ENCODE data around the gene ZNF746.
"Not testable (repeated sequence)": the region's sequence is repeated elsewhere in the genome, so short reads cannot be mapped to it uniquely, and the experiment has no call there.

Gene ZNF746

GRCh38 chr7:149501651-149502050 is 4.0 kb upstream of the ZNF746 start:
- Histone ChIP-seq H3K4me1 (ENCODE audit: control insufficient read depth, insufficient read depth, low read length) (no peaks in the 10 kb centered on the region), H3K9ac (ENCODE audit: low read depth, low read length) (no peak overlapping the region), H3K27me3 (ENCODE audit: control insufficient read depth, insufficient read depth, low read length) (peaks cover 8% of the 10 kb centered on the region), H3K36me3 (ENCODE audit: control insufficient read depth, insufficient read depth, low read length) (no peaks in the 10 kb centered on the region), H3K9me3 (ENCODE audit: control insufficient read depth, insufficient read depth, low read length) (no peaks in the 10 kb centered on the region), H3K4me3 (ENCODE audit: low read depth, low read length) (no peak overlapping the region)

DNA sequence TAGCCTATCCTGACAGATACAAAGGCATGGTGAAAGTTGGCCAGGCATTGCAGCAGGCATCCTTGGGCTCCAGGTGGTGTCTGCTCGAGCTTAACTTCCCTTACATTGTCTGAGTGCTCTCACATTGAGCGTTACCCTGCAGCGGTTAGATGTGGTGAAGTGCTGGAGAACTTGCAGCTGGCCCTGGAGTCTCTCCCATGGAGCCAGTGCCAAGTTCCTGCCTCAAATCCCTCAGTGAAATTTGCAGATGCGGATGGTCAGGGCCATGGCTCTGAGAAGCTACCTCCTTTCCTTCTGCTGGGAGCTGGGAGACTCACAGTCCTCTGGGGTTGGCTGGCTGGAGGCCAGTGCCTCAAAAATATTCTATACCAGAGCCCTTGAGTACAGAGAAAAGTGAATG is 3.3 kb upstream of the ZNF746 start:
- H3K9me3 ChIP-seq (ENCODE audit: control insufficient read depth, insufficient read depth, low read length), result no peaks in the 10 kb centered on the region
- no peaks in the 10 kb centered on the region for H3K36me3 ChIP-seq (ENCODE audit: control insufficient read depth, insufficient read depth, low read length)
- H3K27me3 ChIP-seq (ENCODE audit: control insufficient read depth, insufficient read depth, low read length), result peaks cover 8% of the 10 kb centered on the region
- no peak overlapping the region for H3K4me3 ChIP-seq (ENCODE audit: low read depth, low read length)
- no peak overlapping the region for H3K9ac ChIP-seq (ENCODE audit: low read depth, low read length)
- H3K4me1 ChIP-seq (ENCODE audit: control insufficient read depth, insufficient read depth, low read length), result no peaks in the 10 kb centered on the region

GRCh38 chr7:149500201-149500600 is 2.6 kb upstream of the ZNF746 start:
- H3K36me3 ChIP-seq (ENCODE audit: control insufficient read depth, insufficient read depth, low read length), result no peaks in the 10 kb centered on the region

GRCh38 chr7:149498811-149499210 is 1.2 kb upstream of the ZNF746 start:
- no peak overlapping the region for H3K4me3 ChIP-seq (ENCODE audit: low read depth, low read length)
- no peaks in the 10 kb centered on the region for H3K36me3 ChIP-seq (ENCODE audit: control insufficient read depth, insufficient read depth, low read length)
- H3K9ac ChIP-seq (ENCODE audit: low read depth, low read length), result no peak overlapping the region
- no peaks in the 10 kb centered on the region for H3K4me1 ChIP-seq (ENCODE audit: control insufficient read depth, insufficient read depth, low read length)
- no peaks in the 10 kb centered on the region for H3K9me3 ChIP-seq (ENCODE audit: control insufficient read depth, insufficient read depth, low read length)
- H3K27me3 ChIP-seq (ENCODE audit: control insufficient read depth, insufficient read depth, low read length), result peaks cover 6% of the 10 kb centered on the region

More at GRCh38 chr7:149500201-149500600, 2.6 kb upstream of the ZNF746 start:
- Histone ChIP-seq H3K27me3 (ENCODE audit: control insufficient read depth, insufficient read depth, low read length) (peaks cover 8% of the 10 kb centered on the region), H3K9me3 (ENCODE audit: control insufficient read depth, insufficient read depth, low read length) (no peaks in the 10 kb centered on the region), H3K4me3 (ENCODE audit: low read depth, low read length) (no peak overlapping the region), H3K4me1 (ENCODE audit: control insufficient read depth, insufficient read depth, low read length) (no peaks in the 10 kb centered on the region), H3K9ac (ENCODE audit: low read depth, low read length) (no peak overlapping the region)

- H3K9me3 ChIP-seq (ENCODE audit: control insufficient read depth, insufficient read depth, low read length), result no peaks in the 10 kb centered on the region
- H3K4me1 ChIP-seq (ENCODE audit: control insufficient read depth, insufficient read depth, low read length), result no peaks in the 10 kb centered on the region
- H3K9ac ChIP-seq (ENCODE audit: low read depth, low read length), result peak overlapping the region; percentile 47
- H3K27me3 ChIP-seq (ENCODE audit: control insufficient read depth, insufficient read depth, low read length), result peaks cover 6% of the 10 kb centered on the region
- peaks cover 9% of the 10 kb centered on the region for H3K36me3 ChIP-seq (ENCODE audit: control insufficient read depth, insufficient read depth, low read length)
- H3K4me3 ChIP-seq (ENCODE audit: low read depth, low read length), result peak overlapping the region; percentile 65
Measured at GRCh38 chr7:149496642-149497391, 792 bp downstream of the ZNF746 start.

DNA sequence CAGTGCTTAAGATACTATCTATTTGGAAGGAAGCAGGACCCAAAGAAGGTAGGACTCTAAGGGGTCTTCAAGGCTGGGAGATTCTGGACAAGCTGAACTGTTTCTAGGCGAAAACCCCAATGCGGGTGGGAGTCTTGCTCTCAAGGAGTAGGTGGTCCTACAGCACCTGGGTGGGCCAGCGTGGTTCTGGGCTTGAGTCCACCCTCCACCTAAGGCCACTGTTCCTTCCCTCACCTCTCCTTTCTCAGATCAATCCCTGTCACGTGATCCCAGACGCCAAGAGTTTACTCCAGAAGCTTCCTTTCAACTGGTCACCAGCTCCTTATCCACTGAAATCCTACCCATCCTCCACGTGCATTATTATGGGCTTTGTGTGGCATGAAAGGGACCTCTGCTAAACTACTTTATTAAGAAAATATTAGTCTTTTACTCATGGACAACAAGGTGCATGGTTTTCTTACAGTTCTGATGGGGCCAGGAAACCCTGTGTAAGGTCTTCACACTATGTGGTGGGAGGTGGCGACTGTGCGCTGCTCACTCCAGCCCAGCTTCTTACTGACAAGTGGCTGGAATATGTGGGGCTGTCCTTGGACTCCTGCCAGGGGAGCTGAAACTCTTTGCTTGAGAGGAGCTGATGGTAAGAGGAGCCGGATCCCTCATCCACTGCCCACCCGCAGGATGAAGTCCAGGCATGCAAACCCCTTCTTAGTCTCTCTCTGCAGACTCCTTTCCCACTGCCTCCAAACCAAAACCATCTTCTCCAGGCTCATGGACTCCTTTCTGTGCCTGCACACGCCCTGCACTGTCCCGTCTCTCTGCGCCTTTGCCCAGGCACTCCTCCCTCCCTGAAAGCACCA is 1.6 kb downstream of the ZNF746 start:
- H3K36me3 ChIP-seq (ENCODE audit: control insufficient read depth, insufficient read depth, low read length), result peaks cover 16% of the 10 kb centered on the region
- H3K4me3 ChIP-seq (ENCODE audit: low read depth, low read length), result no peak overlapping the region
- H3K9ac ChIP-seq (ENCODE audit: low read depth, low read length), result peak overlapping the region; percentile 47
- H3K4me1 ChIP-seq (ENCODE audit: control insufficient read depth, insufficient read depth, low read length), result no peaks in the 10 kb centered on the region
- H3K27me3 ChIP-seq (ENCODE audit: control insufficient read depth, insufficient read depth, low read length), result peaks cover 6% of the 10 kb centered on the region
- no peaks in the 10 kb centered on the region for H3K9me3 ChIP-seq (ENCODE audit: control insufficient read depth, insufficient read depth, low read length)

GRCh38 chr7:149494738-149495368 is 2.8 kb downstream of the ZNF746 start:
- no peaks in the 10 kb centered on the region for H3K9me3 ChIP-seq (ENCODE audit: control insufficient read depth, insufficient read depth, low read length)
- peaks cover 4% of the 10 kb centered on the region for H3K27me3 ChIP-seq (ENCODE audit: control insufficient read depth, insufficient read depth, low read length)
- H3K9ac ChIP-seq (ENCODE audit: low read depth, low read length), result no peak overlapping the region
- H3K4me3 ChIP-seq (ENCODE audit: low read depth, low read length), result no peak overlapping the region
- H3K36me3 ChIP-seq (ENCODE audit: control insufficient read depth, insufficient read depth, low read length), result peaks cover 21% of the 10 kb centered on the region
- no peaks in the 10 kb centered on the region for H3K4me1 ChIP-seq (ENCODE audit: control insufficient read depth, insufficient read depth, low read length)

DNA sequence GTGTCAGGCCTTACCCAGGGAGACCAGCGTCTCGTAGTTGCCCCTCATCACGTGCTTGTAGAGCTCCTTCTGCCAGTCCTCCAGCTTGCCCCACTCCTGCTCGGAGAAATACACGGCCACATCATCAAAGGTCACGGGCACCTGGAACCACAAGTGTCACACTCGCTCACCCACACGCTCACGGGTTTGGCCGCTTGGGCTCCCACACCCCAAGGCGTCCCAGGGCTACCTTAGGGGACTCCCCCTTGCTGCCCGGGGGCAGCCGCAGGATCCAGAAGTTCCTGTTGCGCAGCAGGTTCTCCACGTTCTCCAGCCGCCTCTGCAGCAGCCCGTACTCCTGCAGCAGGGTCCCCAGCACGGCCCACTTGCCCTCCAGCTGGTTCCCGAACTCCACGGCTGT is 3.6 kb downstream of the ZNF746 start:
- not testable (repeated sequence) for H3K27me3 ChIP-seq (ENCODE audit: control insufficient read depth, insufficient read depth, low read length); H3K4me1 ChIP-seq (ENCODE audit: control insufficient read depth, insufficient read depth, low read length); H3K9me3 ChIP-seq (ENCODE audit: control insufficient read depth, insufficient read depth, low read length); H3K9ac ChIP-seq (ENCODE audit: low read depth, low read length); H3K4me3 ChIP-seq (ENCODE audit: low read depth, low read length)
- H3K36me3 ChIP-seq (ENCODE audit: control insufficient read depth, insufficient read depth, low read length), result peaks cover 25% of the 10 kb centered on the region

DNA sequence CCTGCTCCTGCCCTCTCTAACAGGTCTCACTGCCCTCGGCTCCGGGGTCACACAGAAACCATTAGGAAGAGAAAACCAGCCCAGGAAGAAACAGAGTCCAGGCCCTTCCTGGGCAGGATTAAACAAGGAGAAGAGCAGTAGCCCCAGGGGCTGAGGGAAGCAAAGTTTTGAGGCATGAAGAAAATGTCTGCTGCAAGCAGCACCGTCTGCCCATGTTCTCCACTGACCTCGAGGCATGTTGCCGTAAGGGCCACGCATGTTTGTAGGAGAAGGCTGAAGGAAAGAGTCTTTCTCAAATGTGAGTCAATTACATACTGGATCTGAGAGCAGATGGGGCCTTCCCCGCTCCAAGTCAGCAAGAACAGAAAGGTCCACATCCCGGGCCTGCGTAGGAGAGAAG is 4.2 kb downstream of the ZNF746 start:
- H3K9ac ChIP-seq (ENCODE audit: low read depth, low read length), result no peak overlapping the region

DNA sequence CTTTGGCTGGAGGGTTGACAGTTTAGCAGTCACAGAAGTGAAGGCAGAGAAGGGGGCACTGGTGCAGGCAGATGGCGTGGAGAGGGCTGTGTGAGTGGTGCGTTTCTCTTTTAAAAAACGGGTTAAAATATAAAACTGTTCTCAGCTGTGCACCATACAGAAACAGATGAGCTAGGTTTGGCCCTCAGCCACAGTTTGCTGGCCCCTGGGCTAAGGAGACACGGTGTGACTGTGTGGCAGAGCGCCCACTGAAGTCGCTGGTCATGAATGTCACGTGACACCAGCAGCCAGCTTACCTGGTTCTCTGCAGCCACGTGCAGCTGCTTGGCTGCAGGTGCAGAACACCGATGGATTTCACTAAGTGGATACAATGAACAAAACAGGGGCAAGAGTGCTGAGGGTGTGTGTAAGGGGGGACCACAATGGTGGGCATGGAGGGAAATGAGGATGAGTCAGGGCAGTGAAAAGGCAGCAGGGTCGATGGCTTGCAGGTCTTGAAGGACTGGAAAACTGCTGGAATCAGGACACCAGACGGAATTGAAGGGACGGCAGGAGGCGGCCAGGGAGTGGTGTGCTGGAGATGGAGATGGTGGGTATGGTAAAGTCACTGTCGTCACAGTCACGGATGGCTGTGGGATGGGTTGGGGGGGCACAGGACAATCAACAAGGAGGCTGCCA is 7.4 kb downstream of the ZNF746 start:
- Histone ChIP-seq H3K27me3 (ENCODE audit: control insufficient read depth, insufficient read depth, low read length) (no peaks in the 10 kb centered on the region), H3K36me3 (ENCODE audit: control insufficient read depth, insufficient read depth, low read length) (peaks cover 25% of the 10 kb centered on the region), H3K4me3 (ENCODE audit: low read depth, low read length) (no peak overlapping the region), H3K9me3 (ENCODE audit: control insufficient read depth, insufficient read depth, low read length) (no peaks in the 10 kb centered on the region), H3K9ac (ENCODE audit: low read depth, low read length) (no peak overlapping the region), H3K4me1 (ENCODE audit: control insufficient read depth, insufficient read depth, low read length) (no peaks in the 10 kb centered on the region)

More for the DNA sequence above, 4.2 kb downstream of the ZNF746 start:
- Histone ChIP-seq H3K4me1 (ENCODE audit: control insufficient read depth, insufficient read depth, low read length) (no peaks in the 10 kb centered on the region), H3K4me3 (ENCODE audit: low read depth, low read length) (no peak overlapping the region), H3K27me3 (ENCODE audit: control insufficient read depth, insufficient read depth, low read length) (no peaks in the 10 kb centered on the region), H3K36me3 (ENCODE audit: control insufficient read depth, insufficient read depth, low read length) (peaks cover 25% of the 10 kb centered on the region), H3K9me3 (ENCODE audit: control insufficient read depth, insufficient read depth, low read length) (no peaks in the 10 kb centered on the region)

DNA sequence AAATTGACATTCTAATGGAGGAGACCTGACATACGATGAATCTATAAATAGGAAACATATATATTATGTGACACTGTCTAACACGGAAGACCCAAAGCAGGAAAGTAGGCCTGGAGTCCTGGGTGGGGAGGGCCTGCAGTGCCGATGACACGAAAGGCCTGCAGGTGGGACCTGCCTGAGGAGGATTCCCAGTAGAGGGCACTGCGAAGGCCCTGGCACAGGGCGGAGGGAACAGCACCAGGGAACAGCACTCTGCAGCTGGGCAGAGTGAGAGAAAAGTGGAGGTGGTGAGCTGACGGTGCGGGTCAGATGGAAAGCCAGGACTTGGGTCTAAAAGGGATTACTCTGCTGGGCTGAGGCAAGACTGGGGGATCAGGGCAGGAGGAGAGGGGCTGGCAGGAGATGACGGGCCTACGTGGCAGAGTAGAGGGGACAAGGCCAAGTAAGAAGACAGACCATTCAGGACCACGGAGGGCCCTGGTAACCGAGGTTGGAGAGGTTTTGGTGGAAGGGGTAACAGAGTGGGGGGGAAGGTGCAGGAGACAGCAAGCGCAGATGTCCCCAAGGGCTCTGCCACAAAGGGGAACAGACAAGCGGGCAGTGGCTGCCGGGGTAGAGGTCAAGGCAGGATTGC is 8.1 kb downstream of the ZNF746 start:
- H3K4me3 ChIP-seq (ENCODE audit: low read depth, low read length), result no peak overlapping the region
- H3K36me3 ChIP-seq (ENCODE audit: control insufficient read depth, insufficient read depth, low read length), result peaks cover 25% of the 10 kb centered on the region
- no peaks in the 10 kb centered on the region for H3K27me3 ChIP-seq (ENCODE audit: control insufficient read depth, insufficient read depth, low read length)
- H3K9ac ChIP-seq (ENCODE audit: low read depth, low read length), result no peak overlapping the region
- H3K4me1 ChIP-seq (ENCODE audit: control insufficient read depth, insufficient read depth, low read length), result no peaks in the 10 kb centered on the region
- no peaks in the 10 kb centered on the region for H3K9me3 ChIP-seq (ENCODE audit: control insufficient read depth, insufficient read depth, low read length)
